Body of pancreas (tissue), 4 donors: ENCODE measurements around the gene ZSCAN5A.

Experiments used
- CTCF ChIP-seq, 7 experiments: fragments of 450-650 bp in 4 of 7; fragments of 200-600 bp in 3 of 7; sonication (generic) in 3 of 7; IDR thresholded peaks; one replicate each; pipeline ENCODE4 v1.5.1; 2016 to 2019; ENCODE audit warnings: antibody characterized with exemption in 7 of 7
- POLR2A ChIP-seq, 3 donors: fragments of 450-650 bp; IDR thresholded peaks; one replicate each; pipeline ENCODE4 v1.6.1; 2016; ENCODE audit warnings: antibody characterized with exemption in 3 of 3, mild to moderate bottlenecking in 2 of 3

GRCh38 chr19:56271151-56271550 is 43.5 kb downstream of the ZSCAN5A start:
- no peak for TF ChIP-seq CTCF (IDR thresholded peaks at IDR 0.05)
- TF ChIP-seq POLR2A (IDR thresholded peaks at IDR 0.05), result no peak
